Measurements from ENCODE around the gene CUL2.
"Not testable (repeated sequence)": the region's sequence is repeated elsewhere in the genome, so short reads cannot be mapped to it uniquely, and the experiment has no call there.

The CUL2 gene

GRCh38 chr10:35079265-35079664 lies 10.9 kb downstream of the CUL2 start:
- no peak for DNase-seq

- no peak for DNase-seq
Measured at GRCh38 chr10:35075228-35075627, 14.9 kb downstream of the CUL2 start.

GRCh38 chr10:35074266-35074665 lies 15.9 kb downstream of the CUL2 start:
- no peak for DNase-seq

GRCh38 chr10:35070521-35070920 lies 19.6 kb downstream of the CUL2 start:
- no peak for DNase-seq

GRCh38 chr10:35063837-35064454 lies 26.2 kb downstream of the CUL2 start:
- DNase-seq = no peak

- DNase-seq = no peak
Measured at GRCh38 chr10:35059481-35059880, 30.7 kb downstream of the CUL2 start.

GRCh38 chr10:35058686-35059085 lies 31.5 kb downstream of the CUL2 start:
- DNase-seq = no peak

- DNase-seq = no peak
Measured at GRCh38 chr10:35058134-35058533, 32.0 kb downstream of the CUL2 start.

GRCh38 chr10:35056686-35057085 lies 33.5 kb downstream of the CUL2 start:
- DNase-seq = no peak

- DNase-seq = no peak
Measured at GRCh38 chr10:35056133-35056532, 34.0 kb downstream of the CUL2 start.

- DNase-seq = no peak
Measured at GRCh38 chr10:35050568-35050967, 39.6 kb downstream of the CUL2 start.

GRCh38 chr10:35046074-35046473 lies 44.1 kb downstream of the CUL2 start:
- no peak for DNase-seq

GRCh38 chr10:35045275-35045674 lies 44.9 kb downstream of the CUL2 start:
- DNase-seq = not testable (repeated sequence)

GRCh38 chr10:35043796-35044344 lies 46.3 kb downstream of the CUL2 start:
- no peak for DNase-seq

- no peak for DNase-seq
Measured at GRCh38 chr10:35042783-35043182, 47.4 kb downstream of the CUL2 start.

GRCh38 chr10:35041502-35041879 lies 48.6 kb downstream of the CUL2 start:
- DNase-seq = no peak

- no peak for DNase-seq
Measured at GRCh38 chr10:35040760-35041501, 49.2 kb downstream of the CUL2 start.

GRCh38 chr10:35037104-35037503 lies 53.0 kb downstream of the CUL2 start:
- DNase-seq = no peak

- no peak for DNase-seq
Measured at GRCh38 chr10:35035606-35036005, 54.5 kb downstream of the CUL2 start.

- no peak for DNase-seq
Measured at GRCh38 chr10:35027567-35027966, 62.6 kb downstream of the CUL2 start.

GRCh38 chr10:35025916-35026315 lies 64.2 kb downstream of the CUL2 start:
- DNase-seq = no peak

GRCh38 chr10:35020481-35020880 lies 69.7 kb downstream of the CUL2 start:
- no peak for DNase-seq

- no peak for DNase-seq
Measured at GRCh38 chr10:35019041-35020024, 70.8 kb downstream of the CUL2 start.
